HepG2 (cell line): ENCODE measurements around the gene CEP250. TPM values are rescaled to one million over a fixed set of nuclear protein-coding genes. Genes with fewer than 3 reads are reported as not detected.

Source experiments
- ATAC-seq: fragments of 200-7000 bp; cut with Tn5 transposase; 3 replicates; pipeline ENCODE4 v1.9.1; 2020; ENCODE audit warnings: mild to moderate bottlenecking, moderate library complexity
- BruUV-seq: library from RNA; stranded (reverse); fragments of 400-500 nt; replicated peaks from 2 replicates; lab custom pipeline; 2021; lab: Mats Ljungman, UMichigan
- CTCF ChIA-PET: fragments of 300-600 bp; formaldehyde crosslinking; extraction: SDS; loops from one replicate; lab custom pipeline; 2021; ENCODE audit warnings: low total read pairs, inconsistent platforms, low intra/inter-chr PET ratio; lab: Yijun Ruan, JAX
- POLR2A ChIA-PET: fragments of 350-600 bp; sonication (Branson Sonifier 250); formaldehyde crosslinking; loops from one replicate; lab custom pipeline; 2020; ENCODE audit warnings: antibody characterized with exemption, inconsistent platforms; lab: Yijun Ruan, JAX
- DNase-seq: peaks from one replicate; pipeline ENCODE4 v3.0.0-alpha.2; 2015; ENCODE audit warnings: low spot score
- FAIRE-seq: peaks from 3 replicates; lab custom pipeline; 2011; peaks lifted over from hg19 to GRCh38; lab: Jason Lieb, UNC
- H2AFZ ChIP-seq: one replicate; pipeline ENCODE4 v1.6.1; 2011; ENCODE audit warnings: low read length, inconsistent platforms
- H3K27ac ChIP-seq: fragments of 300-600 bp; 3 replicates; pipeline ENCODE4 v1.8.0; 2011; ENCODE audit warnings: mixed run types, mild to moderate bottlenecking, mixed read lengths, low read length, inconsistent platforms; ENCODE audit not compliant: insufficient read depth; ENCODE audit errors: extremely low read length
- H3K27me3 ChIP-seq, 2 experiments: fragments of 200-600 bp in 1 of 2; 2 replicates in 1 of 2; 3 replicates in 1 of 2; pipeline versions ENCODE4 v1.6.0 to v1.8.0; 2011; ENCODE audit warnings: low read length in 2 of 2, mild to moderate bottlenecking in 2 of 2, moderate library complexity in 2 of 2, inconsistent platforms in 1 of 2; ENCODE audit not compliant: insufficient read depth in 2 of 2, control insufficient read depth in 1 of 2
- H3K36me3 ChIP-seq, 2 experiments: fragments of 200-600 bp in 1 of 2; replicated peaks in 1 of 2; 2 replicates in 1 of 2; 3 replicates in 1 of 2; pipeline versions ENCODE4 v1.5.1 to v1.8.0; 2011; ENCODE audit warnings: low read length in 2 of 2, inconsistent platforms in 1 of 2; ENCODE audit not compliant: insufficient read depth in 2 of 2, control insufficient read depth in 1 of 2
- H3K4me1 ChIP-seq: 2 replicates; pipeline ENCODE4 v1.5.1; 2012; ENCODE audit warnings: low read length, inconsistent platforms; ENCODE audit not compliant: insufficient read depth
- H3K4me2 ChIP-seq: 2 replicates; pipeline ENCODE4 v1.6.0; 2011; ENCODE audit warnings: low read depth, low read length, inconsistent platforms
- H3K4me3 ChIP-seq, 3 experiments: fragments of 200-600 bp in 1 of 3; sonication (generic), shearing (Covaris generic) in 1 of 3; replicated peaks in 1 of 3; 2 replicates each; pipeline ENCODE4 v1.5.1; 2011 to 2016; ENCODE audit warnings: low read length in 3 of 3, inconsistent platforms in 2 of 3, low read depth in 2 of 3, mild to moderate bottlenecking in 2 of 3, control low read depth in 1 of 3, mixed read lengths in 1 of 3; ENCODE audit not compliant: insufficient read depth in 1 of 3
- H3K79me2 ChIP-seq: one replicate; pipeline ENCODE4 v1.6.1; 2011; ENCODE audit warnings: low read length, inconsistent platforms; ENCODE audit not compliant: insufficient read depth
- H3K9ac ChIP-seq: 2 replicates; pipeline ENCODE4 v1.6.0; 2011; ENCODE audit warnings: mild to moderate bottlenecking, low read depth, low read length, inconsistent platforms; ENCODE audit not compliant: insufficient read depth
- H3K9me3 ChIP-seq: 2 replicates; pipeline ENCODE4 v1.5.1; 2012; ENCODE audit warnings: mild to moderate bottlenecking, low read length
- H4K20me1 ChIP-seq: 2 replicates; pipeline ENCODE4 v1.6.0; 2011; ENCODE audit warnings: inconsistent platforms, mild to moderate bottlenecking, low read length, moderate library complexity; ENCODE audit not compliant: insufficient read depth
- IRX3 ChIP-seq: sonication (generic); formaldehyde crosslinking; IDR thresholded peaks from 2 replicates; pipeline ENCODE4 v1.8.1; 2023; ENCODE audit warnings: mild to moderate bottlenecking, low read depth, missing genetic modification reagents, borderline replicate concordance
- MAFK ChIP-seq, 2 experiments: IDR thresholded peaks in 1 of 2; conservative IDR thresholded peaks in 1 of 2; 2 replicates each; pipeline ENCODE4 v1.6.1; 2011; ENCODE audit warnings: improper control_type of control experiment in 2 of 2, low read length in 2 of 2
- NCOA2 ChIP-seq: sonication (generic); formaldehyde crosslinking; IDR thresholded peaks from 2 replicates; pipeline ENCODE4 v1.8.0; 2022; ENCODE audit warnings: inconsistent platforms
- NFIC ChIP-seq: IDR thresholded peaks from 2 replicates; pipeline ENCODE4 v1.6.1; 2012; ENCODE audit warnings: mild to moderate bottlenecking, low read length, inconsistent platforms
- PAX8 ChIP-seq: sonication (generic); formaldehyde crosslinking; IDR thresholded peaks from 2 replicates; pipeline ENCODE4 v1.8.0; 2022; ENCODE audit warnings: mild to moderate bottlenecking, missing genetic modification reagents, borderline replicate concordance
- PTBP1 ChIP-seq: fragments of 200-400 bp; formaldehyde crosslinking; IDR thresholded peaks from 2 replicates; pipeline ENCODE4 v1.6.1; 2018; ENCODE audit warnings: low read length, low read depth; ENCODE audit not compliant: poor library complexity, severe bottlenecking
- RFX3 ChIP-seq: IDR thresholded peaks from 2 replicates; pipeline ENCODE4 v1.6.1; 2016; ENCODE audit warnings: missing biosample characterization, missing genetic modification reagents
- SRSF4 ChIP-seq: fragments of 200-400 bp; formaldehyde crosslinking; IDR thresholded peaks from one replicate; pipeline ENCODE4 v1.6.1; 2018; ENCODE audit warnings: mild to moderate bottlenecking, low read depth, low read length, moderate library complexity; ENCODE audit not compliant: poor library complexity, severe bottlenecking
- TBP ChIP-seq: sonication (generic); formaldehyde crosslinking; IDR thresholded peaks from 2 replicates; pipeline ENCODE4 v1.5.0; 2020; ENCODE audit warnings: missing genetic modification reagents
- TCF7L2 ChIP-seq: IDR thresholded peaks from 2 replicates; pipeline ENCODE4 v1.6.1; 2011; ENCODE audit warnings: mild to moderate bottlenecking, low read depth, low read length, moderate library complexity
- ZNF20 ChIP-seq: sonication (generic); formaldehyde crosslinking; IDR thresholded peaks from 2 replicates; pipeline ENCODE4 v1.4.0; 2020; ENCODE audit warnings: mild to moderate bottlenecking, moderate library complexity, missing genetic modification reagents
- ZNF225 ChIP-seq: sonication (generic); formaldehyde crosslinking; IDR thresholded peaks from 2 replicates; pipeline ENCODE4 v1.4.0; 2020; ENCODE audit warnings: mild to moderate bottlenecking, missing genetic modification reagents
- ZNF317 ChIP-seq: sonication (generic); formaldehyde crosslinking; IDR thresholded peaks from 2 replicates; pipeline ENCODE4 v1.5.0; 2020; ENCODE audit warnings: mild to moderate bottlenecking, missing genetic modification reagents
- ZNF446 ChIP-seq: sonication (generic); formaldehyde crosslinking; IDR thresholded peaks from 2 replicates; pipeline ENCODE4 v1.5.0; 2020; ENCODE audit warnings: mild to moderate bottlenecking, missing genetic modification reagents
- ZNF546 ChIP-seq: sonication (generic); formaldehyde crosslinking; conservative IDR thresholded peaks from 2 replicates; pipeline ENCODE4 v1.8.1; 2023; ENCODE audit warnings: mild to moderate bottlenecking, missing genetic modification reagents
- ZNF747 ChIP-seq: sonication (generic); formaldehyde crosslinking; IDR thresholded peaks from 2 replicates; pipeline ENCODE4 v1.8.1; 2023; ENCODE audit warnings: missing genetic modification reagents, mild to moderate bottlenecking, borderline replicate concordance
- WGBS: methylation state at CpG from one replicate; pipeline ENCODE4 v1.1.6; 2017; ENCODE audit warnings: low lambda C conversion rate; 5-methylcytosine and 5-hydroxymethylcytosine counted together
- in situ Hi-C: cut with HindIII; loops from 2 replicates; pipeline ENCODE4 v1.10.0; 2017; ENCODE audit warnings: low pct_unique_long_range_greater_than_20kb; ENCODE audit not compliant: extremely low pct_ligation_motif_present
- intact Hi-C: fragments of 100-400 bp; cut with micrococcal nuclease; formaldehyde crosslinking; loops from one replicate; pipeline ENCODE4 v1.10.0; 2022; ENCODE audit not compliant: unreplicated experiment
- polyA plus RNA-seq, 8 experiments: library from polyadenylated mRNA; depleted of rRNA in 3 of 8; stranded (reverse) in 7 of 8; unstranded in 1 of 8; fragments of >200 nt; fragmentation: Illumina TruSeq in 4 of 8; extraction: Trizol in 4 of 8; gene quantifications; 2 replicates each; pipeline versions ENCODE4 v1.2.1 to v1.2.3, GENCODE V29; 2011 to 2016; ENCODE audit warnings: low read depth in 4 of 8, missing spikeins in 1 of 8, mixed read lengths in 1 of 8; ENCODE audit not compliant: insufficient read depth in 1 of 8
- total RNA-seq, 5 experiments: library from RNA; depleted of rRNA; stranded (reverse); fragments of >200 nt; fragmentation: Illumina TruSeq; extraction: Trizol; gene quantifications; 2 replicates each; pipeline ENCODE4 v1.2.3, GENCODE V29; 2016; ENCODE audit warnings: low read depth in 1 of 5
- TF ChIP-seq, protein P1 (sequence below): sonication (generic); formaldehyde crosslinking; IDR thresholded peaks from 2 replicates; pipeline ENCODE4 v1.8.0; 2022; ENCODE audit warnings: low read depth, missing genetic modification reagents
- TF ChIP-seq, protein P2 (sequence below): sonication (generic); formaldehyde crosslinking; IDR thresholded peaks from 2 replicates; pipeline ENCODE4 v1.4.0; 2020; ENCODE audit warnings: low read depth, missing genetic modification reagents

Gene CEP250
- total and polyA plus RNA-seq, 2 of the 13 experiments (the other 11 are each of a cell fraction or from before 2014, with no cell fraction given) = 28.8 to 55.3 TPM

DNA sequence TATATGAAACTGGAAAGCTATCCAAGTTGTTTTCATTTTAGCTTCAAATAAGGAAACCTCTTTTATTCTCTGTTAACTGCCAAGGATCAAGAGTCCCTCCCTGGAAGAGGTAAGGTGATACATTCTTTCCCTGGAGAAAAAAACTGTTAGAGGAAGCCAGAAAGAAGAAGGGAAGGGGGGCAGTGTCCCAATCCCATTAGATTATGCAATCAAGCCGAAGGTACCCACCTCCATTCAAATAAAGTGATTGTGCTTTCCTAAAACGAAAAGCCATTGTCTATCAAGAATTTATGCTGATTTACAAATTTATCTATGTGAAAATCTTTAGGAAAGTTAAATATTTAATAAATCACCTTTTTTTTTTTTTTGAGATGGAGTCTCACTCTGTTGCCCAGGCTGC lies 34.1 kb upstream of the CEP250 start (continued):
- TF ChIP-seq MAFK (conservative IDR thresholded peaks at IDR 0.05 in 1 of 2, IDR thresholded peaks at IDR 0.05 in 1 of 2; ENCODE audit: low read length in 2 of 2) = 0 out of 4 replicates have a peak, but pooled peaks of 1 of the 2 experiments have one; percentile 4
- TF ChIP-seq, protein P1, sequence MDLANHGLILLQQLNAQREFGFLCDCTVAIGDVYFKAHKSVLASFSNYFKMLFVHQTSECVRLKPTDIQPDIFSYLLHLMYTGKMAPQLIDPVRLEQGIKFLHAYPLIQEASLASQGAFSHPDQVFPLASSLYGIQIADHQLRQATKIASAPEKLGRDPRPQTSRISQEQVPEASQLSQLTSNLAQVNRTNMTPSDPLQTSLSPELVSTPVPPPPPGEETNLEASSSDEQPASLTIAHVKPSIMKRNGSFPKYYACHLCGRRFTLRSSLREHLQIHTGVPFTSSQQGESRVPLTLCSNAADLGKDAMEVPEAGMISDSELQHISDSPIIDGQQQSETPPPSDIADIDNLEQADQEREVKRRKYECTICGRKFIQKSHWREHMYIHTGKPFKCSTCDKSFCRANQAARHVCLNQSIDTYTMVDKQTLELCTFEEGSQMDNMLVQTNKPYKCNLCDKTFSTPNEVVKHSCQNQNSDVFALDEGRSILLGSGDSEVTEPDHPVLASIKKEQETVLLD (CRISPR knock-in tag) = no peak
- TF ChIP-seq PTBP1 = no peak
- TF ChIP-seq ZNF317 (CRISPR knock-in tag) = no peak
- TF ChIP-seq RFX3 (CRISPR knock-in tag) = no peak
- no peak for TF ChIP-seq ZNF747

GRCh38 chr20:35431621-35432429 lies 23.6 kb upstream of the CEP250 start:
- H4K20me1 ChIP-seq = no peaks in the 10 kb centered on the region
- BruUV-seq = no TSS peak
- ATAC-seq = peak; percentile 86
- no peaks in the 10 kb centered on the region for H3K79me2 ChIP-seq
- peaks cover 0 to 28% of the 10 kb centered on the region in 2 experiments; a peak in 3 of 5 replicates for H3K27me3 ChIP-seq
- H3K9ac ChIP-seq = peak overlapping the region; percentile 57
- intact Hi-C loops = loop anchor here (2.0 kb wide), 1 partner anchor 15 kb away; no protein-coding TSS in a partner anchor
- in situ Hi-C loops = loop anchor here (25.0 kb wide), 1 partner anchor 295 kb away; the partner anchor contains the start of gene EDEM2
- H3K4me1 ChIP-seq = peaks cover 37% of the 10 kb centered on the region
- peak; percentile 50 for DNase-seq
- ChIA-PET CTCF (no interaction called here), POLR2A (interaction anchor here (0.6 to 2.6 kb wide), 15 partner anchors 15 to 522 kb away, joined by 3 to 18 read pairs (median 4); partner anchors contain the start of genes CEP250, EIF6, RBM39 and SCAND1)
- peak overlapping the region; percentile 24 to 67 (median 29) for H3K4me3 ChIP-seq
- no peaks in the 10 kb centered on the region for H3K36me3 ChIP-seq
- 9% methylated on average over 6 of the region's 6 CpGs for WGBS
- H2AFZ ChIP-seq = peak overlapping the region; percentile 92
- H3K9me3 ChIP-seq = no peaks in the 10 kb centered on the region
- FAIRE-seq = no peak
- H3K27ac ChIP-seq = no peak overlapping the region
- H3K4me2 ChIP-seq = peak overlapping the region; percentile 98
- TF ChIP-seq IRX3 (CRISPR knock-in tag) = no peak
- no peak for TF ChIP-seq NFIC
- peak; percentile 29; the same call in 1 of the 2 replicates for TF ChIP-seq NCOA2 (CRISPR knock-in tag)
- no peak for TF ChIP-seq TCF7L2
- no peak for TF ChIP-seq SRSF4
- no peak for TF ChIP-seq ZNF20 (CRISPR knock-in tag)
- TF ChIP-seq ZNF446 (CRISPR knock-in tag) = no peak
- no peak for TF ChIP-seq ZNF225
- no peak for TF ChIP-seq ZNF546 (CRISPR knock-in tag)
- TF ChIP-seq, protein P2, sequence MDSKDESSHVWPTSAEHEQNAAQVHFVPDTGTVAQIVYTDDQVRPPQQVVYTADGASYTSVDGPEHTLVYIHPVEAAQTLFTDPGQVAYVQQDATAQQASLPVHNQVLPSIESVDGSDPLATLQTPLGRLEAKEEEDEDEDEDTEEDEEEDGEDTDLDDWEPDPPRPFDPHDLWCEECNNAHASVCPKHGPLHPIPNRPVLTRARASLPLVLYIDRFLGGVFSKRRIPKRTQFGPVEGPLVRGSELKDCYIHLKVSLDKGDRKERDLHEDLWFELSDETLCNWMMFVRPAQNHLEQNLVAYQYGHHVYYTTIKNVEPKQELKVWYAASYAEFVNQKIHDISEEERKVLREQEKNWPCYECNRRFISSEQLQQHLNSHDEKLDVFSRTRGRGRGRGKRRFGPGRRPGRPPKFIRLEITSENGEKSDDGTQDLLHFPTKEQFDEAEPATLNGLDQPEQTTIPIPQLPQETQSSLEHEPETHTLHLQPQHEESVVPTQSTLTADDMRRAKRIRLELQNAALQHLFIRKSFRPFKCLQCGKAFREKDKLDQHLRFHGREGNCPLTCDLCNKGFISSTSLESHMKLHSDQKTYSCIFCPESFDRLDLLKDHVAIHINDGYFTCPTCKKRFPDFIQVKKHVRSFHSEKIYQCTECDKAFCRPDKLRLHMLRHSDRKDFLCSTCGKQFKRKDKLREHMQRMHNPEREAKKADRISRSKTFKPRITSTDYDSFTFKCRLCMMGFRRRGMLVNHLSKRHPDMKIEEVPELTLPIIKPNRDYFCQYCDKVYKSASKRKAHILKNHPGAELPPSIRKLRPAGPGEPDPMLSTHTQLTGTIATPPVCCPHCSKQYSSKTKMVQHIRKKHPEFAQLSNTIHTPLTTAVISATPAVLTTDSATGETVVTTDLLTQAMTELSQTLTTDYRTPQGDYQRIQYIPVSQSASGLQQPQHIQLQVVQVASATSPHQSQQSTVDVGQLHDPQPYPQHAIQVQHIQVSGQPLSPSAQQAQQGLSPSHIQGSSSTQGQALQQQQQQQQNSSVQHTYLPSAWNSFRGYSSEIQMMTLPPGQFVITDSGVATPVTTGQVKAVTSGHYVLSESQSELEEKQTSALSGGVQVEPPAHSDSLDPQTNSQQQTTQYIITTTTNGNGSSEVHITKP = no peak
- TF ChIP-seq TBP (CRISPR knock-in tag) = no peak
- no peak for TF ChIP-seq PAX8 (CRISPR knock-in tag)
